ENCODE measurements around the gene SP140. TPM values are rescaled to one million over a fixed set of nuclear protein-coding genes. Genes with fewer than 3 reads are reported as not detected.

SP140 gene
- total and polyA plus RNA-seq, 9 of the 15 experiments (the other 6 are each of a cell fraction or from before 2014, with no cell fraction given) = 0.04 to 1.1 (median 0.57) TPM; not detected in 1

DNA sequence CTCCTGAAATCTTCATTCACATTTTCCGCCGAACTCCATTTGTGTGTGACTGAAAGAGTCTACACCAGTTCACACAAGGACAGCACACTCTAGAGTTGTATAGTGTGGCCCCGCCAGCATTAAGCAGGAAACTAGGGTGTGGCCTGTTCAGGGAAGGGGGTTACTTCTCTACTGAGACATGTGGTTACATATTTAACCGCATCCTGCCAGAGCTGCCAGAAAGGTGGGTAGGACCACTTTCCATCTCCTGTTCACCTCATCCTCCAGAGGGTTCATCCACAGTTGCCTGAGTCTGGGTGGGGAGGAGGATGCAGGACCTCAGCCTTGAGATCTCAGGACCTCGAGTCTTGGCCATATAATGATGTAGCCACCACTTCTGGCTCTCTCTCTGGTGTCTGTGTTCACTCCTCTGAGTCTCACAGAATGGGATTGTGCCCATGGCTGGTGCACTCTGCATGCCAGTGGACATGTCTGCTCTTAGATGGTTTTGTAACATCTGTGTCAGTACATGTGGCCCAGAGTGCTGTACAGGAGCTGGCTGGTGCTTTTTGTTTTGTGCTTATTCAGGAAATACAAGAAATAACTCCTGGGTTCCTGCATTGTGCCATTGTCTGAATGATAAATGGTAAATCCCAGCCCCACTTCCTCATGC lies 93.8 kb downstream of the SP140 start (continued):
- no peak for TF ChIP-seq NR1H2 (CRISPR knock-in tag; IDR thresholded peaks at IDR 0.05)
- TF ChIP-seq, protein P1, sequence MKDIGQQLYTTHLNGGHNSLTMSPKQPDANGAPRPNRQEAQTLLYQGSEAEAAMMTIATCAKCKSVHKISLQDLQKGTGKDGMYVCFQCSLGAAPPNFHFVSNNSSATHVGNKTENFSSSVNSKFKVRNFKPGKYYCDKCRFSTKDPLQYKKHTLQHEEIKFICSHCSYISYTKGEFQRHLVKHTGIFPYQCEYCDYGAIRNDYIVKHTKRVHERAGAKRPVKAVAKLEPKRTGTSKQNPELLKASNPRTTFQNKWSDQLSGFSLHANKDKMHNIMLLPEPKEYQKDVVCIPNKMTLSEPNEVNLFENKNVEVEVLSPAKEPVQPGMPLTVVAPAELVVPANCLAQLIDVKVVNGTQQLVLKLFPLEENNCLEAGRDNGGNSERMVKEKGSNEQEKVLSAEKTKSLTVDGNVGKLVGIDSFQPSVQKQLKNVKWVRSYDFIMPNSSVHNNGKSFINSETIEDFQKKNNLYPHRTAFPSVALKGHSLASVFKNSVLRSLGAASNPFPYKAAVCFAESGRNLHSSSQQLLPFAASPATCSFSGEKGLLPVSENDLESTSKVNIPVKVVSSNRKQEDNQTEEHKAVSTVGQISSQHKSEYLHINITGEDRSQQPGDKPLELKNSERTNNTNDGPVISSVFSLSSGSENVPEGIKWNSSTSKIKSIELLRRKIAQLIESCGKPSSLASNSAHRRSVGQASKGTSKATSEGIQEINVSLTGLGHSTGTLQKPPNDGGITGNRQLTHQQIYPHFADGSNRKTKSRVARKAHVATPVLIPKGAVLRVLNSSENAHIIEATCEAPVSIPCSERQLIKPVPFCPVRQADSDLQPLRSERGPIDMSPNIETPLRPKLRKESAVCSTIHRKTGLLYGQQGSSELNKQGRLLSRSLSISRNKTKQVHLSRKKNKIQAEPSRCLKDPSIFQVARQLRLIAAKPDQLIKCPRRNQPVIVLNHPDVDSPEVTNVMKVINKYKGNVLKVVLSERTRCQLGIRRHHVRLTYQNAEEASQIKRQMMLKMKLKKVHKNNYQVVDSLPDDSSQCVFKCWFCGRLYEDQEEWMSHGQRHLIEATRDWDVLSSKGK (CRISPR knock-in tag; IDR thresholded peaks at IDR 0.05) = no peak
- TF ChIP-seq FOS (IDR thresholded peaks at IDR 0.05; ENCODE audit: extremely low read depth, insufficient read length) = no peak
- TF ChIP-seq ZNF134 (CRISPR knock-in tag; conservative IDR thresholded peaks at IDR 0.05) = no peak
- TF ChIP-seq, protein P2, sequence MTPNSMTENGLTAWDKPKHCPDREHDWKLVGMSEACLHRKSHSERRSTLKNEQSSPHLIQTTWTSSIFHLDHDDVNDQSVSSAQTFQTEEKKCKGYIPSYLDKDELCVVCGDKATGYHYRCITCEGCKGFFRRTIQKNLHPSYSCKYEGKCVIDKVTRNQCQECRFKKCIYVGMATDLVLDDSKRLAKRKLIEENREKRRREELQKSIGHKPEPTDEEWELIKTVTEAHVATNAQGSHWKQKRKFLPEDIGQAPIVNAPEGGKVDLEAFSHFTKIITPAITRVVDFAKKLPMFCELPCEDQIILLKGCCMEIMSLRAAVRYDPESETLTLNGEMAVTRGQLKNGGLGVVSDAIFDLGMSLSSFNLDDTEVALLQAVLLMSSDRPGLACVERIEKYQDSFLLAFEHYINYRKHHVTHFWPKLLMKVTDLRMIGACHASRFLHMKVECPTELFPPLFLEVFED (CRISPR knock-in tag; conservative IDR thresholded peaks at IDR 0.05) = no peak
- TF ChIP-seq RBM39 (optimal IDR thresholded peaks at IDR 0.05; ENCODE audit: low read depth, low read length) = no peak
- TF ChIP-seq ZNF184 (CRISPR knock-in tag; IDR thresholded peaks at IDR 0.05) = no peak
- TF ChIP-seq THRAP3 (IDR thresholded peaks at IDR 0.05; ENCODE audit: borderline replicate concordance) = no peak
- no peak for TF ChIP-seq FOXJ2 (tag; IDR thresholded peaks at IDR 0.05)
- TF ChIP-seq ZNF217 (CRISPR knock-in tag; IDR thresholded peaks at IDR 0.05) = no peak
- TF ChIP-seq POLR2G (IDR thresholded peaks at IDR 0.05; ENCODE audit: low read depth, low read length) = no peak
